ENCODE measurements around the gene HADHB.

GRCh38 chr2:26224095-26224494, 20.6 kb upstream of the HADHB start:
- no peak for TF ChIP-seq YY1 (IDR thresholded peaks at IDR 0.05; ENCODE audit: extremely low read depth, insufficient replicate concordance, low read depth, low read length)
- no peak for TF ChIP-seq CTCF (IDR thresholded peaks at IDR 0.05 in 2 of 3, conservative IDR thresholded peaks at IDR 0.05 in 1 of 3; ENCODE audit: borderline replicate concordance in 1 of 3, insufficient read depth in 1 of 3, low read depth in 2 of 3, low read length in 2 of 3)
- no peak for TF ChIP-seq POLR2A (IDR thresholded peaks at IDR 0.05; ENCODE audit: borderline replicate concordance, extremely low read depth, insufficient read depth, insufficient read length)
- TF ChIP-seq POLR2AphosphoS5 (IDR thresholded peaks at IDR 0.05; ENCODE audit: low read depth, low read length) = no peak

Data from HCT116 (cell line).